Activated T-cell treated with anti-CD3 and anti-CD28 coated beads for 4 hours (primary cell): ENCODE measurements around the gene DLG2.

Source experiments
- DNase-seq: peaks from one replicate; pipeline ENCODE4 v3.0.0-alpha.2; 2020

DLG2 gene

GRCh38 chr11:84140386-84141169 is 1486.6 kb downstream of the DLG2 start:
- no peak for DNase-seq

GRCh38 chr11:84137960-84138359 is 1489.2 kb downstream of the DLG2 start:
- DNase-seq = no peak

DNA sequence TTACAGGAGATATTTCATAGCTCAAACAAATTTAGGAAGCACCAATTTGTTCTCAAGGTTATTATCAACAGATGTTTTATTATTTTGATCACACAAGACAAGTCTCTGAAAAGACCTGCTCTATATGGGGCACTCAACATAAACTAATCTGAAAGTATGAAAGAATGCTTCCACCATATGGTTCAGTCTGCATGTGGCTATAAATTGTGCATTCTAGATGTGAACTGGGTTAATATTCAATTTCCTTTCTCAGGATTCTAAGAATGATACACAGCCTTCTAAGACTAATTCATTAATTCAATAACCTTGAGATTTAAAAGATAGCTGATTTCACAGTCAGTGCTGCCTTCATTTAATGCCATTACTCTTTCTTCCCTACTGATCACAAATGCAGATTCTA is 1489.6 kb downstream of the DLG2 start:
- DNase-seq = no peak

GRCh38 chr11:84136926-84137325 is 1490.2 kb downstream of the DLG2 start:
- no peak for DNase-seq

GRCh38 chr11:84130646-84131427 is 1496.3 kb downstream of the DLG2 start:
- DNase-seq = no peak

- no peak for DNase-seq
Observed at GRCh38 chr11:84129961-84130576, 1497.1 kb downstream of the DLG2 start.

GRCh38 chr11:84128840-84129239 is 1498.3 kb downstream of the DLG2 start:
- no peak for DNase-seq

- DNase-seq = no peak
Observed at GRCh38 chr11:84117394-84117793, 1509.8 kb downstream of the DLG2 start.

DNA sequence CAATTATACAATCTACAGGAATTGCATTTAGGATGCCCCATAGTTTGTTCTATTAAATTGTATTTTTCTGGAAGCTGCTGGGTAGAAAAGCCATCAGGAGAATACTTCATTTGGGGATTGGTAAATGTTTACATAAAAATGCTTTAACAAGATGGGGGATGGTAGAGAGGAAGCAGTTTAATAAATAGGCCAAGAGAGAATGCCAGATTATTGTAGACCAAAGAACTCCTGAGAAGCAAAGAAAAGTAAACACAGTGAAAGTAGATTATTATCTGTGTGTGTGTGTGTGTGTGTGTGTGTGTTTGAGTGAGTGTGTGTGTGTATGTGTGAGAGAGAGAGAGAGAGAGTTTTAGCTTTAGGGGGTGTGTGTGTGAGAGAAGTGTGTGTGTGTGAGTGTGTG is 1520.6 kb downstream of the DLG2 start:
- DNase-seq = no peak

DNA sequence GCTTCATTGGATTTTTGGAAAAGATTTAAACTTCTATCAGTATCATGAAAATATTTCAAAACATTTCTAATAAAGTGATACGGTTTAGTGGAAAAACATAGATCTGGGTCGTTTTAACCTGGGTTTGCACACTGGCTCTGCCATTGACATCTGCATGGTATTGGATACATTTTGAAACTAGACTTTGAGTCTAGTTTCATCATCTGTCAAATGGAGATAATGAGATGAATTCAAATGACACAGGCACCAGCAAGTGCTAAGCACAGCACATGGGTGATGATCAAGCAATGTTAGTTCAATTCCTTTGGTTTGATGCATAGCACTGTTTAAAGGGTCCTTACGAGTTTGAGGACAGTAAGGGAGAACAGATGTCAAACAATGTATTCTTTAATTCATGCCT is 1522.0 kb downstream of the DLG2 start:
- DNase-seq = no peak

- DNase-seq = no peak
Observed at GRCh38 chr11:84103096-84103495, 1524.0 kb downstream of the DLG2 start.

DNA sequence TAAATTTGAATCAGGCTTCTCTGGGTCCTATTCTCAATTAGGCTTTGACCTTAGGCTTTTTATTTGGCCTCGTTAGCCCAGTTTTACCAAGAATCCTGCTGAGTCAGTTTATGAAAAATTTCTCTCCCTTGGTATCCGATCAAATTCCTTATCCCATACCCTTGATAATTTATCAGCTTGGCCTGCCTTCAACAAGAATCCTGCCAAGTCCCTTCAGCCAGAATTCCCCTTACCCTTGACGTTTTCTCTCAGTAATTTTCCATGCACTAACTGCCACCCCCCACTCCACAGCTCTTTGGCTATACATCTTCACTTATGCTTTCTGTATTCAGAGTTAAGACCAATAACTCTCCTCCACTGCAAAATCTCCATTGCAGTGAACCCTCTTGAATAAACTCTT is 1530.0 kb downstream of the DLG2 start:
- no peak for DNase-seq

- DNase-seq = no peak
Observed at GRCh38 chr11:84091212-84091986, 1535.7 kb downstream of the DLG2 start.

GRCh38 chr11:84089072-84090057 is 1537.8 kb downstream of the DLG2 start:
- no peak for DNase-seq

GRCh38 chr11:84071851-84072250 is 1555.3 kb downstream of the DLG2 start:
- DNase-seq = no peak

- DNase-seq = no peak
Observed at GRCh38 chr11:84069048-84069447, 1558.1 kb downstream of the DLG2 start.

DNA sequence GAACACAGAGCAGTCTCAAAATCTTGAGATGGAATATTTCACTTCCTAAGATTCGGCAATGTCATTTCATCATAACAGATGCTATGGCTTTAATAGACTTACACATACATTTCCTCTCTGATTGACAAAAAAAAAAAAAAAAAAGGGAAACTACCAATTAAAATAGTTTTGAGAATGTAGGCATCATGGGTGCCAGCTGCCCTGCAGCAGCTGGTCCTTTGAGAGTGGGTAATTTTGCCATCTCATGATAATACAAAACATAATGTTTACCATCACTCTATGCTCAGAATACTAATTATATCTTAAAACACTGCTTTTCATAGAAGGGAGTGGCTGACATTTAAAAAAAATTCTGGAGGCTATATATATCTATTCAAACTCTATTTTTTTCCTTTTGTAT is 1565.4 kb downstream of the DLG2 start:
- no peak for DNase-seq

- DNase-seq = no peak
Observed at GRCh38 chr11:84056653-84057376, 1570.3 kb downstream of the DLG2 start.

GRCh38 chr11:84045146-84045545 is 1582.0 kb downstream of the DLG2 start:
- DNase-seq = no peak

DNA sequence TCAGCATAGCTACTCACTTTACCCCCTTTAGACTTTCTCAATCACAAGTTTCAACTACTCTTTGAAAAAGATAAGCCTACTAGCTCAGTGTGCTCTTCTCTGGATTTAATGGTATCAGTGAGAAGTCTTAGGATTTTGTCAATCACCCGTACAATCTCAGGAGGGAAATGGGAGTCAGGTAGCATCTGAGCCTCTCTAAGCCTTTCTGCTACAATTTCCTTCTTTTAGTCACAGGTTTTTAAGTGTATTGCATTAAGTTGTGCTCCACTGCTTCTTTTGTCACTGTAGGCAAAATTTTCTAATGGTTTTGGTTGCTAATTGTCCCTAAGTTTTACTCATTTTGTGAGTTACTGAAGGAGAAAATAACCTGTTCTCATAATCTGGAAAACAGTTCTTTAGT is 1582.4 kb downstream of the DLG2 start:
- no peak for DNase-seq

DNA sequence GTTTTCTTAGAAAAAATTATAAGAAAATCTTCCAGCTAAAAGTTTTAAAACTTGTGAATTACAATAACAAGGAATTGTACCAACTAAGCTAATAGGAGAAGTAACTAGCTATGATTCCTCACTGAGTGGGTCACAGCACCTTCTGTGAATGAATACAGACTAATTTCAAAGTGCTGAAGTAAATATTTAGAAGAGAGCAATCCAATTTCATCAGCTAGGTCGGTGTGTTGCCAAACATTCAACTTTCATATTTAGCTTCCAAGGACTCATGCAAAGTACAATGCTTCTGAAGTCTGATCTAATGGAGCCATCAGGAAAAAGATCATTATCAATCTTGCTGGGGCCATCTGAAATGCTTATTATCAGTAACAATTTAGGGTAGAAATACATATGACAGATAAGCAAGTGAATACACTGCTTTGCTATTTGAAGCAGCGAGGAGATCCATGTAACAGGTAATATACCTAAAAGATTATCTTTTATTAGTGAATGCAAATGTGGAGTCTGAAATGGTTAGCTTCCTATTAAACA is 1590.4 kb downstream of the DLG2 start:
- no peak for DNase-seq
